GM10847 (cell line): ENCODE measurements around the gene SORCS3.

Experiments used
- POLR2A ChIP-seq: IDR thresholded peaks from 2 replicates; pipeline ENCODE4 v1.6.1; 2011; ENCODE audit not compliant: insufficient read length; ENCODE audit errors: extremely low read depth

SORCS3 gene

GRCh38 chr10:104777086-104777799, 136.2 kb downstream of the SORCS3 start:
- TF ChIP-seq POLR2A: no peak

GRCh38 chr10:104778371-104778770, 137.3 kb downstream of the SORCS3 start:
- no peak for TF ChIP-seq POLR2A

- no peak for TF ChIP-seq POLR2A
Observed at GRCh38 chr10:104779701-104780100, 138.6 kb downstream of the SORCS3 start.

- TF ChIP-seq POLR2A: no peak
Observed at GRCh38 chr10:104780165-104780564, 139.1 kb downstream of the SORCS3 start.

GRCh38 chr10:104780946-104781595, 140.0 kb downstream of the SORCS3 start:
- no peak for TF ChIP-seq POLR2A

- no peak for TF ChIP-seq POLR2A
Observed at GRCh38 chr10:104784452-104784851, 143.4 kb downstream of the SORCS3 start.

GRCh38 chr10:104791471-104791870, 150.4 kb downstream of the SORCS3 start:
- TF ChIP-seq POLR2A: no peak

GRCh38 chr10:104795411-104795810, 154.3 kb downstream of the SORCS3 start:
- no peak for TF ChIP-seq POLR2A

- TF ChIP-seq POLR2A: no peak
Observed at GRCh38 chr10:104796823-104797222, 155.7 kb downstream of the SORCS3 start.

GRCh38 chr10:104802941-104803340, 161.9 kb downstream of the SORCS3 start:
- TF ChIP-seq POLR2A: no peak

- no peak for TF ChIP-seq POLR2A
Observed at GRCh38 chr10:104804880-104805279, 163.8 kb downstream of the SORCS3 start.

- no peak for TF ChIP-seq POLR2A
Observed at GRCh38 chr10:104806801-104807200, 165.7 kb downstream of the SORCS3 start.

GRCh38 chr10:104807581-104808310, 166.7 kb downstream of the SORCS3 start:
- no peak for TF ChIP-seq POLR2A

- no peak for TF ChIP-seq POLR2A
Observed at GRCh38 chr10:104809288-104810090, 168.4 kb downstream of the SORCS3 start.

- TF ChIP-seq POLR2A: no peak
Observed at GRCh38 chr10:104811166-104811565, 170.1 kb downstream of the SORCS3 start.
